GM18909 (cell line): ENCODE results near the gene IRF8.
"Not testable (repeated sequence)": the region's sequence is repeated elsewhere in the genome, so short reads cannot be mapped to it uniquely, and the experiment has no call there.

Experiments
- ATAC-seq: cut with Tn5 transposase; IDR thresholded peaks from one replicate; pipeline ENCODE4 v1.9.1; 2021; ENCODE audit warnings: mild to moderate bottlenecking; ENCODE audit not compliant: unreplicated experiment, poor library complexity

Gene IRF8

DNA sequence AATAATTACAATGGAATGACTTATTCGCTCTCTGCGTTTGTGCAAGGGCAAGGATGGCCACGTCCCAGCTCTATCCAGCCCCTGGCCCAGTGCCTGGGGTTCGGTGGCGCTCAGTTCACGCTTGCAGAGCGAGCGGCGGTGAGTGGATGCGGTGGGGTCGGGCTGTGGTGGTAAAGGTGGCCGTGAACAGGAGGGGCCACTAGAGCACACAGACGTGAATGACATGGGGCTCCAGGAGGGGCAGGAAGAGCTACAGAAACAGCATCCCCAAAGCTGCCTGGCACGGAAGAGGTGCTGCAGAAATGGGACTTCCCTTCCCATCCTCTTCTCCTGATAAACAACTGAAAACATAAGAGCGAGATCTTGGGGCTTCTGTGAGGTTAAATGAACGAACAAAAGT lies 28.4 kb downstream of the IRF8 start:
- no peak for ATAC-seq

GRCh38 chr16:85927959-85928358 lies 29.0 kb downstream of the IRF8 start:
- no peak for ATAC-seq

- ATAC-seq, result no peak
Measured at GRCh38 chr16:85928401-85928820, 29.4 kb downstream of the IRF8 start.

DNA sequence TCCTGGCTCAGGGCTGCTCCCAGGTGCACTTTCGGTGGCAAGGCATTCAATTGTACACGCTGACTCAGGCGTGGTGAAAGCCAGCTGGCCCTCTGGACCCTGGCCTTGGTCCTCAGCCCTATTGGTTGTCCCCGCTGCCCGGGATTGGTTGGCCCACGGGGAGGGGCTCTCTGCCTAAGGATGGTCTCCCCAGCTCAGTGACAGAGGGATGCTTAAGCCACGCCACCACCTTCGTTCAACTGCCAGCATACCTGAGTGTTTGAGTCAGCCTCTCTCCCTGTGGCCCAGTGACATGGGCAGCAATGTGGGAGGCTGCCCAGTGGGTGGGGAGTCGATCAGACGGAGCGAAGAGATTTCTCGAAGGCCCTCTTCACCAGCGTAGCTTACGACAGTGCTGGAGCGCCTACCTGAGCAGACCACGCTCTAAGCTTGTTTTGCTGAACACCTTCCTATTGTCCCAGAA lies 30.3 kb downstream of the IRF8 start:
- ATAC-seq, result no peak

GRCh38 chr16:85930301-85930700 lies 31.3 kb downstream of the IRF8 start:
- ATAC-seq, result no peak

DNA sequence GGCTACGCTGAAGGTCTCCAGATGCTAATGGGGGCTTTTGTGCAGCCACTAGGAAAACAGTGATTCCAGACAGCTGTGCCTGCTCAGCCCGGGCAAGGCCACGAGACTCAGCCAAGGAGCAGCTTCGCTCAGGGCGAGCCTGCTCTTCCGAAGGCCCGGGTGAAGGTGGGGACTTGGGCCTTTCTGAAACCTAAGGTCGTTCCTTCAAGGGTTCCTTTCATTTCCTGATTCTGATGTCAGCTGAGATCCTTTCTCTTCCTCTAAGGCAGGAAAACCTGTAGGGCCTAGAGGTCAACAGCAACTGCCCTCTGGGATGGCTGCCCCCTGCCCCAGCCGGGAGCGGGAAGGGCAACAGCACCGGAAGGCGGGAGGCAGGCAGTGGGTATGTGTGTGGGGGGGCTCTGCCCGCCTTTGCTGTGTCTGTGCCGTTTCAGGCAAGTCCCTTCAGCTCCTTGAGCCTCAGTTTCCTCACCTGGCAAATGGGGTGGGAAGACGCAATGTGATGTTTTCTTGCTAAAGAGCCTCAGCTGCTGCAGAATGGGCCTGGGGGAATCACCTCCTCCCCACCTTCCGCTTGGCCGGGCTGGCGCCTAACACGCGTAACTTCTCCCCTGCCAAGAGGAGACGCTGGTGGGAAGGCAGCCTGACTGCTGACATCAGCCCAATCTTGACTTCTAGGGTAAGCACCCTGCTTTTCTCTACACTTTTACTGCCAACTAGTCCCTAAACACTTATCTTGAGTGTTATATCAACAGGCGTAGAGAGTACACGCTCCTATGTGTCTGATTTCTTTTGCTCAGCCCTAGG lies 32.8 kb downstream of the IRF8 start:
- no peak for ATAC-seq

- no peak for ATAC-seq
Measured at GRCh38 chr16:85934210-85934609, 35.2 kb downstream of the IRF8 start.

- peak; percentile 34 for ATAC-seq
Measured at GRCh38 chr16:85935391-85935973, 36.5 kb downstream of the IRF8 start.

GRCh38 chr16:85935974-85936760 lies 37.2 kb downstream of the IRF8 start:
- peak; percentile 81 for ATAC-seq

DNA sequence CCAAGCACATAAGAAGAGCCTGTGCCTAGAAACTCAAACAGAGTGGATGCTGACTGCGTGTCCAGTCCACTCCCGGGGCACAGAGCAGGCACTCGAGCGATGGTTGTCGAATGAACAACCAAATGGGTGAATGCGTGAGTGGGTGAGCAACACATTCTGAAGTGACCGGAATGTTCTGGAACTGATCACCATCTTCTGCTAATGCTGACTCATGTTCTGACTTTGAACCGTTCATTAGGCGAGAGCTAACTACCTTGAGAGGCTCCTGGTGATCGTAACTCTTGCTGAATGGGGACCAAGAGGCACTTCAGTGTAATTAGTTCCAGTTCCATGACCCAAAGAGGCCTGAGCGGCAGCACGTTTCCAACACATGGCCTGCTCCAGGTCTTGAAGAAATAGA lies 37.9 kb downstream of the IRF8 start:
- no peak for ATAC-seq

- ATAC-seq, result no peak
Measured at GRCh38 chr16:85940214-85940613, 41.3 kb downstream of the IRF8 start.

GRCh38 chr16:85941863-85942644 lies 43.1 kb downstream of the IRF8 start:
- no peak for ATAC-seq

GRCh38 chr16:85942659-85943058 lies 43.7 kb downstream of the IRF8 start:
- ATAC-seq, result not testable (repeated sequence)

DNA sequence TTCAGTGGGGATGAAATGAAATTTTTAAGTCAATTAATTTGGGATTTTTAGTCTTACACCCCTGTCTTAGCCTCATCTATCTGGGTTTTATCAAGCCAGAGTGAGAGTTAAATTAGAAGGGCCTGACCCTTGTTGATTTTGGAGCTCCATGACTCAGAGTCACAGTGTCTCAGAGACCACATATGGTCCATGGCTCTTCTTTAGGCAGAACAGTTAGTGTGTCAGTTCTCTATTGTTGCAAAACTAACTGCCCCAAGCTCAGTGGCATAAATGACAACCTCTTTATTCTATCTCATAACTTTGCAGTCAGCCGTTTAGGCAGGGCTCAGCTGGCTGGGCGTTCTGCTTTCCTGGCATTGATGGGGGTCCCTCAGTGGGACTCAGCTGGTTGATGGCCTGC lies 44.7 kb downstream of the IRF8 start:
- no peak for ATAC-seq

DNA sequence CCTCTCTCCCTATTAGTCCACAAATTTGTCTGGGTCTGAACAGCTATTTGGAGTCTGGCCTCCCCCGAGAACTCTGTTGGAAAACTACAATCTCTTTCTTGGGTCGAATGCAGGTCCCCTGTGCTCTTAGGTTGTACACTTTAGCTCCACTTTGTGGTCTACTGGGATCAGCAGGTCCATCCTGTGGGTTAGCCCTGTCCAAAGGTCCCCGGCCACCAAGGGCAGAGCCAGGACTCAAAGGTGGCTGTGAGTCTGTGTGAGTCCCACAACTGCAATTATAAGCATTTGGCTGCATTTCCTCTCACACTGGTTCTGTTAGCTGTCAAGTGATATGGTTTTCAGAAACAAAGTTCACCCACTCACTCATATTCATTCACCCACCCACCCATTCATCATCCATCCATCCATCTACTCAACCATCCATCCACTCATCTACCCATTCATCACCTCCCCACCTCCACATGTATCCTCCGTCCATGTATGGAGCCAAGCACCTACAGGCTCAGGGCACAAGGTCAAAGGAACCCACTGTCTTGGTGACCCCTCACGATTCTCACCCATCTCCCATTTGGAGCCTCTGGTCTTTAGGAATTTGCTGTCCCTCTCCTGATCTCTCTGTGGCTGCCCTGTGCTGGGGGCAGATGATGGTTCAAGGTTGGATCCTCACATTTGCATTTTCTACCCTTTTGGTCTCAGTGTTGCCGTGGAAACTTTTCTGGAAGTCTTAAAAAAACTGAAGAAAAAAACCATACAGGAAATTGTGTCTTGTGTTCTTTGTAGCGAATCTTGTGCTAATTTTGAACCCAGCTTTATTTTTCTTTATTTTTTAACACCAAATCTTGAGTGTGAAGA lies 45.8 kb downstream of the IRF8 start:
- no peak for ATAC-seq

- no peak for ATAC-seq
Measured at GRCh38 chr16:85945424-85945751, 46.4 kb downstream of the IRF8 start.

DNA sequence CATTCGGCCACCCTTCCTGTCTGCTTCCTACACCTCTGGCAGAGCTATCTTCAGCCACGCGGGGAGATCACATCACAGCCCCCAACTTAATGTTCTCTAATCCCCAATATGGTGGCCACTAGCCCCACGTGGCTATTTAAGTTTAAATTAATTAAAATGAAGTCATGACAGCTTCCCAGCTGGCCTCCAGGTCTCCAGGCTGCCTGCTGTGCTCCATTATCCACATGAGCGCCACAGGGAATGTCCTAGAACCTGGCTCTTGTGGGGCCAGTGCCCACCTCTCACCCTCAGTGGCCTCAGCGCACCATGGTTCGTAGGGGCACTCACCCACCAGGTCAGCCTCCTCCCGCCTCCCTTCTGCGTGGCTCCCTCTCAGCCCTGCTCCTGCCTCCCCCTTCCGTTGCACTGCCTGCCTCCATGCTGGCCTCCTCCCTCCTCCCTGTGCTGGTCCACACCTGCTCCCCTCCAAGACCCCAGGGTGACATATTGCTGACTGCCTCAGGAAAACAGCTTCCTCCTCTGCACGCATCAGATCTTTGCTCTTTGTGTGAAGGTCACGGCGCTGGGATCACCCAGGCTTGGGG lies 47.7 kb downstream of the IRF8 start:
- ATAC-seq, result no peak

GRCh38 chr16:85947230-85948137 lies 48.5 kb downstream of the IRF8 start:
- ATAC-seq, result peak; percentile 69
